ENCODE results near the gene GNAS-AS1. TPM values are rescaled to one million over a fixed set of nuclear protein-coding genes. Genes with fewer than 3 reads are reported as not detected.

The GNAS-AS1 gene
- total and polyA plus RNA-seq, 2 experiments from 2014 or later = 12.3 to 15.0 TPM

- peaks cover 11% of the 10 kb centered on the region; the same call in 1 of the 2 replicates for H3K9me2 ChIP-seq (ENCODE audit: insufficient read depth)
- no peaks in the 10 kb centered on the region for H3K79me2 ChIP-seq (replicated peaks; ENCODE audit: insufficient read depth)
- no peaks in the 10 kb centered on the region for H3K36me3 ChIP-seq (ENCODE audit: insufficient read depth)
- Mint-ChIP-seq H3K36me3 (ENCODE audit: low read depth) (no peaks in the 10 kb centered on the region), H3K27me3 (ENCODE audit: insufficient read depth, low read depth, poor library complexity) (peaks cover 11% of the 10 kb centered on the region), H3K4me3 (no peak overlapping the region), H3K4me1 (peaks cover 47% of the 10 kb centered on the region), H3K9me3 (no peaks in the 10 kb centered on the region), H3K27ac (no peak overlapping the region)
- no peaks in the 10 kb centered on the region for H3F3A ChIP-seq (replicated peaks; ENCODE audit: low read depth)
- H3K4me1 ChIP-seq (ENCODE audit: insufficient read depth) = peaks cover 39% of the 10 kb centered on the region
- no peak overlapping the region for H2AFZ ChIP-seq
- no peak overlapping the region; the same call in 1 of the 2 replicates for H3K27ac ChIP-seq (ENCODE audit: low read depth)
- TF ChIP-seq ZNF331 (CRISPR knock-in tag; IDR thresholded peaks at IDR 0.05; ENCODE audit: low read depth) (no peak), POLR2AphosphoS5 (IDR thresholded peaks at IDR 0.05; ENCODE audit: low read depth) (no peak), REST (IDR thresholded peaks at IDR 0.05; ENCODE audit: unreplicated experiment) (no peak), NANOG (IDR thresholded peaks at IDR 0.05; ENCODE audit: borderline replicate concordance) (no peak), JUNB (IDR thresholded peaks at IDR 0.05; ENCODE audit: unreplicated experiment) (no peak), CTCF (conservative IDR thresholded peaks at IDR 0.05; ENCODE audit: low read depth in 2 of 2) (no peak), CREB1 (CRISPR knock-in tag; IDR thresholded peaks at IDR 0.05; ENCODE audit: low read depth) (no peak), STAT1 (IDR thresholded peaks at IDR 0.05; ENCODE audit: unreplicated experiment) (no peak), EZH2phosphoT487 (IDR thresholded peaks at IDR 0.05; ENCODE audit: unreplicated experiment) (no peak), ZNF462 (CRISPR knock-in tag; IDR thresholded peaks at IDR 0.05) (no peak), ZNF114 (CRISPR knock-in tag; IDR thresholded peaks at IDR 0.05) (no peak), ETS1 (IDR thresholded peaks at IDR 0.05) (no peak), EZH2 (IDR thresholded peaks at IDR 0.05; ENCODE audit: low read depth, unreplicated experiment) (no peak)
- no peak for DNase-seq (ENCODE audit: low spot score)
- no peaks in the 10 kb centered on the region for H4K20me1 ChIP-seq (replicated peaks; ENCODE audit: insufficient read depth)
- peak overlapping the region; percentile 50; the same call in 1 of the 2 replicates for H3K4me2 ChIP-seq
- no peak overlapping the region for H3K4me3 ChIP-seq
- no peaks in the 10 kb centered on the region for H3K27me3 ChIP-seq (ENCODE audit: insufficient read depth)
- ATAC-seq = no peak
Measured at GRCh38 chr20:58802061-58802460, 48.6 kb downstream of the GNAS-AS1 start.
